Neural cell (in vitro differentiated cells): ENCODE data around the gene FRMD1.

Experiments used
- EP300 ChIP-seq: fragments of 450-650 bp; conservative IDR thresholded peaks from 2 replicates; pipeline ENCODE4 v1.6.1; 2014; ENCODE audit warnings: antibody characterized with exemption, mild to moderate bottlenecking, moderate library complexity; ENCODE audit not compliant: poor library complexity, severe bottlenecking
- EZH2 ChIP-seq: fragments of 200-600, 300-800 bp; shearing (Covaris generic), sonication (generic); IDR thresholded peaks from 2 replicates; pipeline ENCODE4 v1.6.1; 2014; ENCODE audit warnings: antibody characterized with exemption, low read length, borderline replicate concordance, mild to moderate bottlenecking; ENCODE audit not compliant: insufficient read depth, poor library complexity, severe bottlenecking
- POLR2AphosphoS5 ChIP-seq: IDR thresholded peaks from 2 replicates; pipeline ENCODE4 v1.6.1; 2012
- RAD21 ChIP-seq: fragments of 450-650 bp; conservative IDR thresholded peaks from 2 replicates; pipeline ENCODE4 v1.6.1; 2014; ENCODE audit warnings: antibody characterized with exemption, mild to moderate bottlenecking, moderate library complexity
- TF ChIP-seq, protein P1 (sequence below): fragments of 450-650 bp; IDR thresholded peaks from 2 replicates; pipeline ENCODE4 v1.5.1; 2014; ENCODE audit warnings: antibody characterized with exemption, mild to moderate bottlenecking, moderate library complexity; ENCODE audit not compliant: poor library complexity, severe bottlenecking

DNA sequence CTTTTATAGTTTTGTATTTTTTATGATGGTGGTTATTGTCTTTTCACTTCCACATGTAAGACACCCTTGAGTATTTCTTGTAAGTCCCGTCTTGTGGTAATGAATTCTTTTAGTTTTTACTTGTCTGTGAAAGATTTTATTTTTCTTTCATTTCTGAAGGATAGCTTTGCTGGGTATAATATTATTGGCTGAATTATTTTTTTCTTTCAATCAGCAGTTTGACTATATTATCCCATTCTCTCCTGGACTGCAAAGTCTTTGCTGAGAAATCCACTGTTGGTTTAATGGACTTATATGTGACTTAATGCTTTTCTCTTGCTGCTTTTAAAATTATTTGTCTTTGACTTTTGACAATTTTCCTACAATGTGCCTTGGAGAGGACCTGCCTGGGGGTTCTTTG, 67.7 kb downstream of the FRMD1 start:
- no peak for TF ChIP-seq EZH2
- TF ChIP-seq, protein P1, sequence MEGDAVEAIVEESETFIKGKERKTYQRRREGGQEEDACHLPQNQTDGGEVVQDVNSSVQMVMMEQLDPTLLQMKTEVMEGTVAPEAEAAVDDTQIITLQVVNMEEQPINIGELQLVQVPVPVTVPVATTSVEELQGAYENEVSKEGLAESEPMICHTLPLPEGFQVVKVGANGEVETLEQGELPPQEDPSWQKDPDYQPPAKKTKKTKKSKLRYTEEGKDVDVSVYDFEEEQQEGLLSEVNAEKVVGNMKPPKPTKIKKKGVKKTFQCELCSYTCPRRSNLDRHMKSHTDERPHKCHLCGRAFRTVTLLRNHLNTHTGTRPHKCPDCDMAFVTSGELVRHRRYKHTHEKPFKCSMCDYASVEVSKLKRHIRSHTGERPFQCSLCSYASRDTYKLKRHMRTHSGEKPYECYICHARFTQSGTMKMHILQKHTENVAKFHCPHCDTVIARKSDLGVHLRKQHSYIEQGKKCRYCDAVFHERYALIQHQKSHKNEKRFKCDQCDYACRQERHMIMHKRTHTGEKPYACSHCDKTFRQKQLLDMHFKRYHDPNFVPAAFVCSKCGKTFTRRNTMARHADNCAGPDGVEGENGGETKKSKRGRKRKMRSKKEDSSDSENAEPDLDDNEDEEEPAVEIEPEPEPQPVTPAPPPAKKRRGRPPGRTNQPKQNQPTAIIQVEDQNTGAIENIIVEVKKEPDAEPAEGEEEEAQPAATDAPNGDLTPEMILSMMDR, result no peak
- TF ChIP-seq RAD21, result no peak
- TF ChIP-seq POLR2AphosphoS5, result no peak
- no peak for TF ChIP-seq EP300
